ENCODE data around the gene KIAA1671.
"Not testable (repeated sequence)": the region's sequence is repeated elsewhere in the genome, so short reads cannot be mapped to it uniquely, and the experiment has no call there.

The KIAA1671 gene

GRCh38 chr22:25169278-25170031 is 216.9 kb downstream of the KIAA1671 start:
- Histone ChIP-seq H3K4me3 (ENCODE audit: low read depth, low read length) (no peak overlapping the region), H3K4me1 (ENCODE audit: control insufficient read depth, insufficient read depth, low read length) (peaks cover 5% of the 10 kb centered on the region), H3K9ac (ENCODE audit: low read depth, low read length) (no peak overlapping the region), H3K9me3 (ENCODE audit: control insufficient read depth, insufficient read depth, low read length) (no peaks in the 10 kb centered on the region), H3K36me3 (ENCODE audit: control insufficient read depth, insufficient read depth, low read length) (no peaks in the 10 kb centered on the region), H3K27me3 (ENCODE audit: control insufficient read depth, insufficient read depth, low read length) (no peaks in the 10 kb centered on the region)

GRCh38 chr22:25170426-25170980 is 218.0 kb downstream of the KIAA1671 start:
- no peaks in the 10 kb centered on the region for H3K9me3 ChIP-seq (ENCODE audit: control insufficient read depth, insufficient read depth, low read length)
- no peak overlapping the region for H3K9ac ChIP-seq (ENCODE audit: low read depth, low read length)
- no peaks in the 10 kb centered on the region for H3K36me3 ChIP-seq (ENCODE audit: control insufficient read depth, insufficient read depth, low read length)
- H3K4me1 ChIP-seq (ENCODE audit: control insufficient read depth, insufficient read depth, low read length): peaks cover 5% of the 10 kb centered on the region
- H3K4me3 ChIP-seq (ENCODE audit: low read depth, low read length): no peak overlapping the region
- H3K27me3 ChIP-seq (ENCODE audit: control insufficient read depth, insufficient read depth, low read length): no peaks in the 10 kb centered on the region

GRCh38 chr22:25172153-25172552 is 219.6 kb downstream of the KIAA1671 start:
- H3K9me3 ChIP-seq (ENCODE audit: control insufficient read depth, insufficient read depth, low read length): no peaks in the 10 kb centered on the region
- H3K4me1 ChIP-seq (ENCODE audit: control insufficient read depth, insufficient read depth, low read length): no peaks in the 10 kb centered on the region
- no peaks in the 10 kb centered on the region for H3K27me3 ChIP-seq (ENCODE audit: control insufficient read depth, insufficient read depth, low read length)
- no peaks in the 10 kb centered on the region for H3K36me3 ChIP-seq (ENCODE audit: control insufficient read depth, insufficient read depth, low read length)
- H3K9ac ChIP-seq (ENCODE audit: low read depth, low read length): no peak overlapping the region
- H3K4me3 ChIP-seq (ENCODE audit: low read depth, low read length): no peak overlapping the region

- H3K4me3 ChIP-seq (ENCODE audit: low read depth, low read length): no peak overlapping the region
- H3K9me3 ChIP-seq (ENCODE audit: control insufficient read depth, insufficient read depth, low read length): no peaks in the 10 kb centered on the region
- H3K9ac ChIP-seq (ENCODE audit: low read depth, low read length): no peak overlapping the region
- H3K27me3 ChIP-seq (ENCODE audit: control insufficient read depth, insufficient read depth, low read length): no peaks in the 10 kb centered on the region
- no peaks in the 10 kb centered on the region for H3K4me1 ChIP-seq (ENCODE audit: control insufficient read depth, insufficient read depth, low read length)
- no peaks in the 10 kb centered on the region for H3K36me3 ChIP-seq (ENCODE audit: control insufficient read depth, insufficient read depth, low read length)
These were observed 221.8 kb downstream of the KIAA1671 start for GRCh38 chr22:25174156-25174887.

GRCh38 chr22:25174888-25175411 is 222.4 kb downstream of the KIAA1671 start:
- Histone ChIP-seq H3K4me1 (ENCODE audit: control insufficient read depth, insufficient read depth, low read length) (no peaks in the 10 kb centered on the region), H3K9me3 (ENCODE audit: control insufficient read depth, insufficient read depth, low read length) (no peaks in the 10 kb centered on the region), H3K27me3 (ENCODE audit: control insufficient read depth, insufficient read depth, low read length) (no peaks in the 10 kb centered on the region), H3K4me3 (ENCODE audit: low read depth, low read length) (no peak overlapping the region), H3K9ac (ENCODE audit: low read depth, low read length) (no peak overlapping the region), H3K36me3 (ENCODE audit: control insufficient read depth, insufficient read depth, low read length) (no peaks in the 10 kb centered on the region)

GRCh38 chr22:25176175-25176574 is 223.7 kb downstream of the KIAA1671 start:
- Histone ChIP-seq H3K36me3 (ENCODE audit: control insufficient read depth, insufficient read depth, low read length) (peaks cover 2% of the 10 kb centered on the region), H3K4me1 (ENCODE audit: control insufficient read depth, insufficient read depth, low read length) (no peaks in the 10 kb centered on the region), H3K9ac (ENCODE audit: low read depth, low read length) (no peak overlapping the region), H3K9me3 (ENCODE audit: control insufficient read depth, insufficient read depth, low read length) (no peaks in the 10 kb centered on the region), H3K27me3 (ENCODE audit: control insufficient read depth, insufficient read depth, low read length) (no peaks in the 10 kb centered on the region), H3K4me3 (ENCODE audit: low read depth, low read length) (no peak overlapping the region)

GRCh38 chr22:25176799-25177198 is 224.3 kb downstream of the KIAA1671 start:
- H3K36me3 ChIP-seq (ENCODE audit: control insufficient read depth, insufficient read depth, low read length): peaks cover 2% of the 10 kb centered on the region
- H3K9ac ChIP-seq (ENCODE audit: low read depth, low read length): no peak overlapping the region
- no peaks in the 10 kb centered on the region for H3K4me1 ChIP-seq (ENCODE audit: control insufficient read depth, insufficient read depth, low read length)
- H3K9me3 ChIP-seq (ENCODE audit: control insufficient read depth, insufficient read depth, low read length): no peaks in the 10 kb centered on the region
- no peaks in the 10 kb centered on the region for H3K27me3 ChIP-seq (ENCODE audit: control insufficient read depth, insufficient read depth, low read length)
- no peak overlapping the region for H3K4me3 ChIP-seq (ENCODE audit: low read depth, low read length)

GRCh38 chr22:25177226-25177625 is 224.7 kb downstream of the KIAA1671 start:
- H3K9ac ChIP-seq (ENCODE audit: low read depth, low read length): no peak overlapping the region
- no peaks in the 10 kb centered on the region for H3K27me3 ChIP-seq (ENCODE audit: control insufficient read depth, insufficient read depth, low read length)
- no peaks in the 10 kb centered on the region for H3K9me3 ChIP-seq (ENCODE audit: control insufficient read depth, insufficient read depth, low read length)
- peaks cover 2% of the 10 kb centered on the region for H3K36me3 ChIP-seq (ENCODE audit: control insufficient read depth, insufficient read depth, low read length)
- H3K4me1 ChIP-seq (ENCODE audit: control insufficient read depth, insufficient read depth, low read length): no peaks in the 10 kb centered on the region
- H3K4me3 ChIP-seq (ENCODE audit: low read depth, low read length): no peak overlapping the region

- Histone ChIP-seq H3K36me3 (ENCODE audit: control insufficient read depth, insufficient read depth, low read length) (peaks cover 2% of the 10 kb centered on the region), H3K27me3 (ENCODE audit: control insufficient read depth, insufficient read depth, low read length) (no peaks in the 10 kb centered on the region), H3K9me3 (ENCODE audit: control insufficient read depth, insufficient read depth, low read length) (no peaks in the 10 kb centered on the region), H3K4me1 (ENCODE audit: control insufficient read depth, insufficient read depth, low read length) (no peaks in the 10 kb centered on the region), H3K4me3 (ENCODE audit: low read depth, low read length) (no peak overlapping the region), H3K9ac (ENCODE audit: low read depth, low read length) (no peak overlapping the region)
These were observed 225.4 kb downstream of the KIAA1671 start for GRCh38 chr22:25177895-25178294.

GRCh38 chr22:25178348-25178747 is 225.8 kb downstream of the KIAA1671 start:
- not testable (repeated sequence) for H3K4me3 ChIP-seq (ENCODE audit: low read depth, low read length); H3K4me1 ChIP-seq (ENCODE audit: control insufficient read depth, insufficient read depth, low read length); H3K9ac ChIP-seq (ENCODE audit: low read depth, low read length); H3K36me3 ChIP-seq (ENCODE audit: control insufficient read depth, insufficient read depth, low read length); H3K27me3 ChIP-seq (ENCODE audit: control insufficient read depth, insufficient read depth, low read length); H3K9me3 ChIP-seq (ENCODE audit: control insufficient read depth, insufficient read depth, low read length)

- H3K36me3 ChIP-seq (ENCODE audit: control insufficient read depth, insufficient read depth, low read length); H3K9ac ChIP-seq (ENCODE audit: low read depth, low read length): not testable (repeated sequence)
These were observed 226.5 kb downstream of the KIAA1671 start for GRCh38 chr22:25178869-25179631.

More at GRCh38 chr22:25178869-25179631, 226.5 kb downstream of the KIAA1671 start:
- H3K9me3 ChIP-seq (ENCODE audit: control insufficient read depth, insufficient read depth, low read length); H3K4me3 ChIP-seq (ENCODE audit: low read depth, low read length); H3K4me1 ChIP-seq (ENCODE audit: control insufficient read depth, insufficient read depth, low read length); H3K27me3 ChIP-seq (ENCODE audit: control insufficient read depth, insufficient read depth, low read length): not testable (repeated sequence)
